RPMI7951 (cell line): Measurements from ENCODE around the gene APOBEC4. TPM values are rescaled to one million over a fixed set of nuclear protein-coding genes. Genes with fewer than 3 reads are reported as not detected.
"Not testable (repeated sequence)": the region's sequence is repeated elsewhere in the genome, so short reads cannot be mapped to it uniquely, and the experiment has no call there.

Experiments
- DNase-seq: peaks from one replicate; pipeline ENCODE4 v3.0.0-alpha.2; 2012; ENCODE audit warnings: low read depth
- total RNA-seq: library from RNA; depleted of rRNA; stranded (reverse); fragments of >200 nt; shearing (Covaris generic); gene quantifications from 2 replicates; pipeline ENCODE4 v1.2.3, GENCODE V29; 2014

APOBEC4 gene
- total RNA-seq, 1 experiment from 2014 or later = not detected

GRCh38 chr1:183634429-183635065 lies 18.6 kb downstream of the APOBEC4 start:
- no peak for DNase-seq

DNA sequence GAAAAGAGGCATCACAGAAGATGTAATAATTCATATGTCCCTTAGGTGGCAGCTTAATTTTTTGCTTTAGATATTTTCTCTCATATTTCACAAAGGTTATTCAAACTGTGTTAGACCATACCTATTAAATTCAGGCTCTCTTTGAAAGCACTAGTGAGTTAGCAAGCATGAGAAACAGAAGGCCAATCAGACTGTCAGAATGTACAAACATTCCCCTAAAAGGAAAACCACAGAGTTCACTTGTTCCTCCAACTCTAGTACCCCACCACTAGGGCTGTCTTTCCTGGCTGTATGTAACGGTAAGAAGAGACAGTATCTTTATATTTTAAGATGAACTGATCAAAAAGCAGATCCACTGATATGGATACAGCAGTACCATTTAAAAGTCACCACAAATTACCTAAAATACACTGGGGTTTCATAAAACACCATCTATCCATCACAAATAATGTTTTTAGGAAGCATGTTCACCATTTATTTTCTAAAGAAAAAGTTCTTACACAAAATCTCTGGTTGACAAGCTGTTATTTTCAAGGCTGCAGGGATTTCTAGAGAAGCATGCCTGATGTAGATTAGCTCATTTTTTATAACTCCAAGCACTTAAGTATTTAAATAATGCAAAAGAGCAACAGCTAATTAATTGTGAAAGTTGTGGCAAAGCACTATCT lies 19.3 kb downstream of the APOBEC4 start:
- DNase-seq = peak; percentile 88

DNA sequence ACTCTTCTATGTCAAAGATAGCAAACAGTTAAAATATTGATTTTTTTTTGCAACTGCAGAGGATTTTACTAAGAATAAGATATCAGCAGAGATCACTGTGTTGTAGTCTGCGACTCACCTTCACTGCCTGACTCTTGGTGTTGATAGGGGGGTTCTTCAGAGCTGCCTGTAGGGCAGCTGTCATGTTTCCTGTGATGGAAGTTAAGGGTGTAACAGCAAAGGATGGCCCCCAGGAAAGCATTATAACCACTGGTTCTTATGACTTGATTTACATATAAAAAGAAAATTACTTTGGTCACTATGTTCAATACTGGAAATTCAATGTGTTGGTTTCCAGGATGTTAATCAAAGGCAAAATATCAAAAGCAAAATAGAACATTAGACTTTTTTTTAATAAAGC lies 20.2 kb downstream of the APOBEC4 start:
- peak; percentile 10 for DNase-seq

DNA sequence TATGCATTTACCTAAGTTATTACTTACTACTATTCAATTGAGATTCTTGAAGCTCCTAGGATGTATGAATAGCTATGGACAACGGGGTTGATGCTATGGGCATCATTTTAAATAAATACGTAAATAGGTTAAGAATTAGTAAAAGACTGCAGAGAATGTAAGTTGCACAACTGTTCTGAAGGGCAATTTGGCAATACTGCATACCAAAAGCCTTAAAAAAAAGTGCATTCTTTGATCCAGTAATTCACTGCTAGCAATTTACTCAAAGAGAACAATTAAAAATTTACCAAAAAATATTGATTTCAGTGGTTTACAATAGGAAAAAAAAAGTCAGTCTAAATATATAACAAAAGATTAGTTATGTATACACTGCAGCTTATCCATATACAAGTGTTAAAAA lies 21.0 kb downstream of the APOBEC4 start:
- peak; percentile 12 for DNase-seq

DNA sequence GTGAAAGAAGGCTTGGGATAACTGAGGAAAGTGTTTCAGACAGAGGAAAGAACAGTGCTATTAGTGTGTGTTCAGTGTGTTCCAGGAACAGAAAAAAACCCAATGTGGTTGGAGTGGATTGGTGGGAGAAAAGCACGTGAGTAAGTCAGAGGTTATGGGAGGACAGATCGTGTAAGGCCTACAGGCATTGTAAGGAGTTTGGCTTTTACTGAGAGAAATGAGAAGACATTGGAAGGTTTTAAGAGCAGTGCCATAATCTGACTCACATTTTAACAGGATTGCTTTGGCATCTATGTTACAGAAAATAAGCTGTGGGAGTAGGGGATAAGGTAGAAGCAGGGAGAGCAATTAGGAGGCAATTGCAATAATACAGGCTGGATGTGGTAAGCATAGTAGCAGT lies 22.4 kb downstream of the APOBEC4 start:
- peak; percentile 62 for DNase-seq

DNA sequence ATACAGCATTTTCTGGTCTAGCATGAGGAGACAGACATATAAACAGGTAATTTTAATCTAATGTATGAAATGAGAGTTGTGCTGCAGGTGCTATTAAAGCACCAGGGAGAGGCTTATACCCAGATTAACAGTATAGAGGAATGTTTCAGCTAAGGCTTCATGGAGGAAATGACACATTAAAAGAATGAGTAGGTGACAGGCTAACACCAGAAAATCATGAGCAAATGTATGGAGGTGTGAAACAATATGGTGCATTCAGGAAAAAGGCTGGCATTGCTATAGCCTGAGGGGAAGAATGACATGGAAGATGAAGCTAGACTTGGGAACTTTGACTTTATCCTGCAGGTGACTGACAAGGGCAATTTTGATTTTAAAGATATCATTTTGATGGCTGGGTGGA lies 24.6 kb downstream of the APOBEC4 start:
- no peak for DNase-seq

DNA sequence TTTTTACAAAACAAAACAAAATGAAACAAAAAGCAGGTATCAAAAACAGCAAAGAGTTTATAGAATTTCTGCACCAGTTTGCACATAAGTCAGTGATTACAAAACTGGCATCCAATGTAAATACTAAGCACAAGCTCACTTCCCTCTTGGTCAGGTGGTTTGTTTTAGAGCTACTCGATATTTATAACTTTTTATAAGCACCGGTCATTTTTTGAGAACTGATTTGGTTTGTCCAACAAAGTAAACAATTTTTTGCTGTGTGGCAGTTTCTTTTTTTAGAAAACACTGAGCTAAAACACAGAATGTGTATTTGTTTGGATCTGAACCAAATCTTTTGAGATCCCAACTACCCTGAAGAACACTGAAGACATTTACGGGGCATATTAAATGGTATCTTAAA lies 26.9 kb downstream of the APOBEC4 start:
- not testable (repeated sequence) for DNase-seq

DNA sequence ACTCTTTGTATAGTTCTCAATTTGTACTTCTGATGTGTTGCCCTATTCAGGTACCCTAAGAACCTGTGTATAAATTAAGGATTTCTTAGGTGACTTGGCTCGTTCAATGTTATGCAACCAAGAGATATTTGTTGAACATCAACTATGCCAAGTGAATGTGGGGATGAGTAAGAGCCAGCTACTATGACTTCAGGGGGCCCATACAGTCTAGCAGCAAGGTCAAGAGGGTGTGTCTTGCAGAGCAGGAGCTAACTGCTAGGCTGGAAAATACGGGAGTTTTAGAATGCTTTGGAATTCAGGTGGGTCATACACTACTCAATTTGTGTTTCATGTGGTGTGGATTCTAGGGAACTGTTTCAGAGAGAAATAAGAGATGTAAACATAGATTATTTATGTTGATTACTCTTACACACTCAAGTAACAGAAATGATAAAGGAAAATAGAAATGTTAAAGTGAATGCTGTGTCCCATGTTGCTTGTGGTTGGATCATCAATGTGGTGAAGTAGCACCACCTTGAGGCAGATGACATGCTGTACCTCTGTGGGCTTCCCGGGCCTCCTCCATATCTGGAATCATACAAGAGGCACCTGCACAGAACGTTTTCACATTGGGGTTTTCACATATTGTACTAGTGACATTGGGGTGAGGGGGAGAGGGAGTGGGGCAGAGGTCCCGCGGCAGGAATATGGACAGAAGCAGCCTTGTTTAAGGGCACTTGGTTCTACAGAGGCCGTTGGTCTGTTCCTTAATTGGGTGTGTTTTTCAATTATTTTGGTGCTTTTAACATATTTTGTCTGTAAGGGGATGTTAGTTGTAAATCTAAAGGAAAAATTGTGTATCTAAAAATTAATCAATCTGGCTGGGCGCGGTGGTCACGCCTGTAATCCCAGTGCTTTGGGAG lies 30.0 kb downstream of the APOBEC4 start:
- DNase-seq = peak; percentile 60

- no peak for DNase-seq
These were observed 31.1 kb downstream of the APOBEC4 start for GRCh38 chr1:183622013-183622412.

DNA sequence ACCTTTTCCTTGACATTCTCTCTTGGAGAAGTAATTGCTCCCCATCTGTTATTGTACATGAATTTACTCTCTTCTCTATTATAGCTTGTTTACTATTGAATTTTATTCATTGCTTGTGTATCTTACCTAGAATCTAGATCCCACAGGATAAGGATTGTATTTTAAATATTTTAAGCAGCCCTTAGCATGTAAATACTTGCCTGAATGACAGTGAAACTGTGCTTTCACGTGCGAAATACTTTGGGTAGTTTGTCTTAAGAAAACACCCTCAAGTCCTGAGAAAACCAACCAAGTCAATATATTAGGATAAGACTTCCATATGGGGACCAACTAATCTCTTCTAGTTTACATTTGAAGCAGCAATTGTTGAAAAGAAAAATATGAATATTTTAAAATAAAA lies 32.8 kb downstream of the APOBEC4 start:
- no peak for DNase-seq

DNA sequence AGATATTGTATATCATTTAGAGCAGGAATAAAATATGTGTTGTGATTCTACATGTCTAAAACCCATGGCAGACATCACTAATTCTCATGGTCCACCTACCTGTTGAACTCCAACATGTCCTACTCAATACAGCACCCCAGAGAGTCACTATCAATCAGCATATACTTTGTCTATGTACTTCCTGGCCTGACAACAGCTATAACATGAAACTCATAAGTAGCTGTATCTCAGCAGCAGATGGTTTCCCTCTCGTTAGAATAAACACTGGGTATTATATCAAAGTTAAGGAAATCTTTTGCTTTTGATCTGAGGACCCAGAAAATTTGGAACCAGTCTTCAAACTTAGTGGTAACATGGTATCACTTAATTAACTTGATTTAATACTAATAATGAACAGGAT lies 33.3 kb downstream of the APOBEC4 start:
- DNase-seq = no peak

DNA sequence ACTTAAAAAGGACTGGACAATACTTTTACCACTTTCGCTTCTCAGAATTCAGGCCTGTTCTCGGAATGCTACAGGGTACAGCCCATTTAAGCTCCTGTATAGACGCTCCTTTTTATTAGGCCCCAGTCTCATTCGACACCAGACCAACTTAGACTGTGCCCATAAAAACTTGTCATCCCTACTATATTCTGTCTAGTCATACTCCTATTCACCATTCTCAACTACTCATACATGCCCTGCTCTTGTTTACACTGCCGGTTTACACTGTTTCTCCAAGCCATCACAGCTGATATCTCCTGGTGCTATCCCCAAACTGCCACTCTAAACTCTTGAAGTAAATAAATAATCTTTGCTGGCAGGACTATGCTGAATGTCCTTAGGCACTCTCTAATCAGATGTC lies 34.9 kb downstream of the APOBEC4 start:
- DNase-seq = not testable (repeated sequence)

DNA sequence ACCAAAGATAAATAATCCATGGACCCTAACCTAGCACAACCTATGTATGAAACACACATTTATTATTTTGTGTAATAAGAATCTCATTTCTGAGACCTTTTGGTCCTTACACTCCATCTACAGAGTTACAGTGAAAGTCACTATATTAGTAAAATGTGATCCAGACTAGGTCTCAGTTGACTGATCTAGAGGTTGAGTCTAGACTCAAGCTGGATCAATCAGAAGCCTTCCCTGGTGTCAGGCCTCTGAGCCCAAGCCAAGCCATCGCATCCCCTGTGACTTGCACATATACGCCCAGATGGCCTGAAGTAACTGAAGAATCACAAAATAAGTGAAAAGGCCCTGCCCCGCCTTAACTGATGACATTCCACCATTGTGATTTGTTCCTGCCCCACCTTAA lies 40.1 kb downstream of the APOBEC4 start:
- DNase-seq = not testable (repeated sequence)

DNA sequence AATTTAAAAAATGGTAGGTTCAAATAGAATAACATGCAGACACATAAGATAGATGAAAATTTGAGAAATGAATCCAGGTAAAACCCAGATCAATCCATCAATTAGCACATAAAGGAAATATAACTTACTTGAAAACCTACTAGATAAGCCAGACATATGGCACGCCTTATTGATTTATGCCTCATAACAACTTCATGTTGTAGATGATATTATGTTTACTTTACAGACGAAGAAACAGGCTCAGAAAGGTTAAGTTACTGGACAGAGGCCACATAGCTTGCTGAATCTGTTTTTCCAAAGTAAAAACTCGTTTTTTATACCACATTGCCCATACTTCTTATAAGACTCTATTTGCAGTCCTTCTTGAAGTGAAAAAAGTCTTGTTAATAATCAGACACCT lies 40.7 kb downstream of the APOBEC4 start:
- no peak for DNase-seq

DNA sequence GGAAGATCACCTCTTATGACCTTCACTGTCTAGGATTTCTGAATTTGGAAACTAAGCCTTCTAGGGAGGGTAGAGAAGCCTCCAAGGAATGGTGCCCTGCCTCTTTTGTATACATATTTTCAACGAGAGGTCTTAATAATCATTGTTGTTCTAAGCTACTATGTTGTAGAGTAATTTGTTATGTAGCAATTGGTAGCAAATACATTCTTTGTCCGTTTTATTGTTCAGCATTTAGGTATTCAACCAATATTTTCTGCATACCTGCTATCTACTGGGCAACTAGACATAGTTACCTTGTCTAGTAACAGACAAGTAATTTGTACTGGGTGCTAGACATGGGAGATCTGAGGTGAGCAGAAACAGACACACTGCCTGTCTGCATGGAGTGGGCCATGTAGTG lies 42.1 kb downstream of the APOBEC4 start:
- DNase-seq = no peak

GRCh38 chr1:183609759-183610452 lies 43.2 kb downstream of the APOBEC4 start:
- peak; percentile 40 for DNase-seq

- DNase-seq = peak; percentile 68
These were observed 43.8 kb downstream of the APOBEC4 start for GRCh38 chr1:183609313-183609712.

- no peak for DNase-seq
These were observed 45.7 kb downstream of the APOBEC4 start for GRCh38 chr1:183607322-183607980.

- no peak for DNase-seq
These were observed 47.2 kb downstream of the APOBEC4 start for GRCh38 chr1:183605904-183606303.

DNA sequence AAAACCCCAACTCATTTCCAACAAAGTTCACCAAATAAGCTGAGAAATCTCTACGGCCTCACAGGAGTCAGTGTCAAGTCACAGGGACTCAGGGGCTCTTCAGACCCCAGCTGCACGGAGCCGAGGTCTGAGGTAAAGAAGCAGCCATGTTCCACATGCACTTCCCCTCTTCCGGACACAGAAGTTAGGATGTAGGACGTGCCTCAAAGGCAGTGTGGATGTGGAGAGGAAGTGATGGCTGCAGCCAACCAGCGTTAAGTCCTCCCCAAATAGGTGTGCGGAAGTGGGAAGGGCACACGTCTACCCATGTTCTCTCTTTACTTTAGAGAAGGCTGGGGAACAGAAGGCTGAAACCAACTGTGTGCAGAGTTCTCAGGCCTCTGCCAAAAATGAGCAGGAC lies 48.3 kb downstream of the APOBEC4 start:
- no peak for DNase-seq

GRCh38 chr1:183604038-183604808 lies 48.9 kb downstream of the APOBEC4 start:
- DNase-seq = peak; percentile 97
